AG04450 (cell line): Measurements from ENCODE around the gene TMEM154. TPM values are rescaled to one million over a fixed set of nuclear protein-coding genes. Genes with fewer than 3 reads are reported as not detected.

Source experiments
- CTCF ChIA-PET: fragments of 300-600, 350-600 bp; formaldehyde crosslinking; extraction: SDS; loops from one replicate; lab custom pipeline; 2022; ENCODE audit warnings: antibody characterized with exemption, inconsistent platforms; lab: Charles Lee
- POLR2A ChIA-PET: fragments of 350-600 bp; formaldehyde crosslinking; extraction: SDS; loops from one replicate; lab custom pipeline; 2021; ENCODE audit warnings: antibody characterized with exemption, inconsistent platforms; lab: Yijun Ruan, JAX
- DNase-seq: peaks from one replicate; pipeline ENCODE4 v3.0.0-alpha.2; 2011; ENCODE audit warnings: low read depth, low spot score
- H3K27ac ChIP-seq: one replicate; pipeline ENCODE4 v1.5.1; 2012; ENCODE audit warnings: low read depth, low read length, control low read depth
- H3K27me3 ChIP-seq: one replicate; pipeline ENCODE4 v1.6.0; 2012; ENCODE audit warnings: low read length; ENCODE audit not compliant: control insufficient read depth, insufficient read depth
- H3K4me3 ChIP-seq: 2 replicates; pipeline ENCODE4 v1.5.1; 2011; ENCODE audit warnings: mild to moderate bottlenecking, low read depth, low read length, control low read depth
- H3K9me3 ChIP-seq: 2 replicates; pipeline ENCODE4 v1.5.1; 2012; ENCODE audit warnings: low read length; ENCODE audit not compliant: control insufficient read depth, insufficient read depth
- polyA plus RNA-seq: library from polyadenylated mRNA; depleted of rRNA; stranded (reverse); fragments of >200 nt; gene quantifications from 2 replicates; pipeline ENCODE4 v1.2.3, GENCODE V29; 2011
- TF ChIP-seq, protein P1 (sequence below): IDR thresholded peaks from 2 replicates; pipeline ENCODE4 v1.5.1; 2011; ENCODE audit warnings: low read depth, low read length, control low read depth, inconsistent platforms

Gene TMEM154
- polyA plus RNA-seq, 1 experiment, result 0.63 TPM

DNA sequence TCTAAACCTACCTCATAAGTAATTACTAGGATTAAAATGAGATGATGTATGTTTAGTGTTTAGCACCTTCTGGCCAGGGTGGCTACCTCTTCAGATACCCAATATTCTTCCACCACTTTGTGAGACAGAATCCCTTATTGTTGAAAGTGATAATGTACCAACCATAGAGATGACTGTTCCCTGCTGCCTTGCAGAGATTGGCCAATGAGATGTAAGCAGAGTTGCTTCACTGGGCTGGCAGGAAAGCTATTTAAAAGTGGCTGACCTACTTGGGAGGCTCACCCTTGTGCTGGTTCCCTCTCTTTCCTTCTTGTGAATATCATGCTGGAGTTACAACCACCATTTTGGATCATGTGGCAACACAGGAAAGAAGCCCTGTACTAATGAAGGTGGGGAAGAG lies 58.9 kb downstream of the TMEM154 start:
- TF ChIP-seq, protein P1, sequence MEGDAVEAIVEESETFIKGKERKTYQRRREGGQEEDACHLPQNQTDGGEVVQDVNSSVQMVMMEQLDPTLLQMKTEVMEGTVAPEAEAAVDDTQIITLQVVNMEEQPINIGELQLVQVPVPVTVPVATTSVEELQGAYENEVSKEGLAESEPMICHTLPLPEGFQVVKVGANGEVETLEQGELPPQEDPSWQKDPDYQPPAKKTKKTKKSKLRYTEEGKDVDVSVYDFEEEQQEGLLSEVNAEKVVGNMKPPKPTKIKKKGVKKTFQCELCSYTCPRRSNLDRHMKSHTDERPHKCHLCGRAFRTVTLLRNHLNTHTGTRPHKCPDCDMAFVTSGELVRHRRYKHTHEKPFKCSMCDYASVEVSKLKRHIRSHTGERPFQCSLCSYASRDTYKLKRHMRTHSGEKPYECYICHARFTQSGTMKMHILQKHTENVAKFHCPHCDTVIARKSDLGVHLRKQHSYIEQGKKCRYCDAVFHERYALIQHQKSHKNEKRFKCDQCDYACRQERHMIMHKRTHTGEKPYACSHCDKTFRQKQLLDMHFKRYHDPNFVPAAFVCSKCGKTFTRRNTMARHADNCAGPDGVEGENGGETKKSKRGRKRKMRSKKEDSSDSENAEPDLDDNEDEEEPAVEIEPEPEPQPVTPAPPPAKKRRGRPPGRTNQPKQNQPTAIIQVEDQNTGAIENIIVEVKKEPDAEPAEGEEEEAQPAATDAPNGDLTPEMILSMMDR, result no peak
- ChIA-PET POLR2A (no interaction called here), CTCF (interaction anchor here (0.7 kb wide), 1 partner anchor 20 kb away, joined by 10 read pairs; no protein-coding TSS in a partner anchor)
- Histone ChIP-seq H3K4me3 (no peak overlapping the region), H3K27me3 (peaks cover 3% of the 10 kb centered on the region), H3K27ac (no peak overlapping the region), H3K9me3 (no peaks in the 10 kb centered on the region)
- DNase-seq, result no peak

DNA sequence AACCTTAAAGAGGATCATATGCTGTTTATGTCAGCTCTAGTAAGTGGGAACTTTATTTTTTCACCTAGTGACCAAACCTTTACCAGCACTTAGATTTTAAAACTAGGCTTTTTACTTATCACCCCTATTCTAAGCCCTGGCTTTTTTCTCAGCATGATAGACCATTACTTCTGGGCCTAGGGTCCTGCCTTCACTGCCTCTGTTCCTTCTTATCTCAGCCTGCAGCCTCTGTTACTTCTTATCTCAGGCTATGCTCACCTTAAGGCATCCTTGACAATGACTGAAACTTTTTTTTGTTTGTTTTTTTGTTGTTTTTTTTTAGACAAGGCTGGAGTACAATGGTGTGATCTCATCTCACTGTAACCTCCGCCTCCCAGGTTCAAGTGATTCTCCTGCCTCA lies 59.6 kb downstream of the TMEM154 start:
- Histone ChIP-seq H3K4me3 (no peak overlapping the region), H3K27ac (no peak overlapping the region), H3K27me3 (peaks cover 6% of the 10 kb centered on the region), H3K9me3 (no peaks in the 10 kb centered on the region)
- no peak for DNase-seq
- POLR2A ChIA-PET, result no interaction called here
- CTCF ChIA-PET, result no interaction called here
- TF ChIP-seq, protein P1, result no peak

DNA sequence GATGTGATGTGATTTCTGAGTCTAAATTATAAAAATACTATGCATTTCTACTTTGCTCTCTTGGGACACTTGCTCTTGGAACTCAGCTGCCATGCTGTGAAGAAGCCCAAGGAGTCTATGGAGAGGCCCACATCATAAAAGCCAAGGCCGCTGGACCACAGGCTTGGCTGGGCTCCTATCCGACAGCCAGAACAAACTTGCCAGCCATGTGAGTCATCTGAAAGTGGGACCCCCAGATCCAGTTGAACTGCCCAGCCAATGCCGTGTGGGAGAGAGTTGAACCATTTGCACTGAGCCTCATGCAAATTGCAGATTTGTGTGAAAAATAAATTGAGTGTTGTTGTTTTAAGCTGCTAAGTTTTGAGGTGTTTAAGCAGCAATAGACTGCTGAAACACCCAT lies 60.2 kb downstream of the TMEM154 start:
- TF ChIP-seq, protein P1, result no peak
- CTCF ChIA-PET, result no interaction called here
- peaks cover 7% of the 10 kb centered on the region for H3K27me3 ChIP-seq
- POLR2A ChIA-PET, result no interaction called here
- H3K4me3 ChIP-seq, result no peak overlapping the region
- H3K27ac ChIP-seq, result no peak overlapping the region
- H3K9me3 ChIP-seq, result no peaks in the 10 kb centered on the region
- DNase-seq, result no peak

DNA sequence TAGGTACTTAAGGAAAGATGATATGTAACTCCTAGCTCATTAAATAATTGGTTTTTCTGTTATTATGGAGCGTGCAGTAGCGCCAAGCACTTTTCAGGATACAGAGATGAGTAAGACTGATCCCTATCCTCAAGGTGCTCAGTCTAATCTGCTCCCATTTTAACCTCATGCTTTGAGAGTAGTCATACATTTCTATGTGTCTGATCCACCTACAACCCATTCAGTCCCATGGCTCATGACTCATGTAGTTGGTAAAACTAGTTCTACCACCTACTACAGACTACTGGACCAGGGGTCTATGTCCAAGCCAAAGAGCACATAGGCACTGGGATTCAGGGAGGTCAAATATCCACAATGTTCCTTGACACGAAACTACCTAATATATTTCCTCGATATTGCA lies 60.8 kb downstream of the TMEM154 start:
- DNase-seq, result no peak
- H3K27me3 ChIP-seq, result peaks cover 9% of the 10 kb centered on the region
- ChIA-PET POLR2A (no interaction called here), CTCF (interaction anchor here (0.6 to 1.1 kb wide), 2 partner anchors 118 to 871 kb away, joined by 4 to 5 read pairs; no protein-coding TSS in a partner anchor)
- H3K4me3 ChIP-seq, result no peak overlapping the region
- no peak overlapping the region for H3K27ac ChIP-seq
- TF ChIP-seq, protein P1, result no peak
- H3K9me3 ChIP-seq, result no peaks in the 10 kb centered on the region

DNA sequence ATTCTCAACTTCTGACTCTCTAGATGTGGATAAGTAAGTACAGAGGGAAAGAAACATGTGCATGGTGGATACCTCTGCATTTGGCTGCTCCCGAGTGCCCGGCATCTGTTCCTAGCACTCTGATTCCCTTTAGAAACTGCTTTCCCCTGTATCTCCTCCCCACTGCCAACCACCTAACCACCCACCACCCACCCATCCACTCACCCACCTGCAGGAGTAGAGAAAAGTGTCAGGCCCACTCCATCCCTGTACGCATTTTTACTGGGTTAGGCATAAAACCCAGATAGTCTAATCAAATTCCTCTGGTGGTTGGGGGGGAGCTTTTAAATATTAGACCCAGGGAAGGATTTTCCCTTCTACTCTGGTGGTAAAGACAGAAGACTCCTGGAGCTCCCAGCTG lies 63.0 kb downstream of the TMEM154 start:
- TF ChIP-seq, protein P1, result no peak
- Histone ChIP-seq H3K4me3 (no peak overlapping the region), H3K27me3 (peaks cover 14% of the 10 kb centered on the region), H3K9me3 (no peaks in the 10 kb centered on the region), H3K27ac (no peak overlapping the region)
- no peak for DNase-seq
- ChIA-PET CTCF (no interaction called here), POLR2A (no interaction called here)
